Measurements from ENCODE around the gene SPIRE1. TPM values are rescaled to one million over a fixed set of nuclear protein-coding genes. Genes with fewer than 3 reads are reported as not detected.
A peak's percentile ranks its signal among the peaks of the same experiment; 100 is the strongest.
"Not testable (repeated sequence)": the region's sequence is repeated elsewhere in the genome, so short reads cannot be mapped to it uniquely, and the experiment has no call there.

SPIRE1 gene
- total RNA-seq, 4 donors from 2014 or later: 55.5 to 72.5 (median 60.4) TPM

DNA sequence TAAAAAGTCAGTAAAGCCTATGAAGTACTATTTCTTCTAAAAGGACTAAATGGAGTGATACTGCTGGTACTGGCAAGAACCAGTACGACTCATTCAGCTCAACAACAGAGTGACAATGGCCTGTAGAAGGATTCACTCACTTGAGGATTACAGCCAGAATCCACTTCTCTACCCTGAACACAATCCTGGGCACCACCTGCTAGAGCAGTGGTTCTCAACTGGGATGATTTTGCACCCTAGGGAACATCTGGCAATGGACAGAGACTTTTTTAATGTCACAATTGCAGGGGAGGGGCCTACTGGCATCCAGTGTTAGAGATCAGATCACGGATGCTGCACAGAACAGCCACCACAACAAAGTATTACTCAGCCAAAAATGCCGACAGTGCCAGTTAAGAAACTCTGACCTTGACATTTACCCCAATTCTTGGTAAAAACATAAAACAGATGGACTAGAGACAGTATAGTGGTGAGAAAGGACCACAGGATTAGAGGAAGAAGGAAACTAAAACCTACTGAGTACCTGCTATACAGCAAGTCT, 5.0 kb downstream of the SPIRE1 start:
- Histone ChIP-seq H3K27me3 (no peaks in the 10 kb centered on the region), H3K27ac (peak overlapping the region; percentile 44 to 75 (median 58)), H3K4me1 (peaks cover 0 to 58% (median 22%) of the 10 kb centered on the region in 4 donors), H3K9me3 (no peaks in the 10 kb centered on the region), H3K4me3 (no peak overlapping the region), H3K36me3 (no peaks in the 10 kb centered on the region)
- DNase-seq (ENCODE audit: low spot score in 2 of 2): no peak
- WGBS, 2 donors: 24 to 34% methylated on average over 3 of the region's 3 CpGs
- TF ChIP-seq, protein P1, sequence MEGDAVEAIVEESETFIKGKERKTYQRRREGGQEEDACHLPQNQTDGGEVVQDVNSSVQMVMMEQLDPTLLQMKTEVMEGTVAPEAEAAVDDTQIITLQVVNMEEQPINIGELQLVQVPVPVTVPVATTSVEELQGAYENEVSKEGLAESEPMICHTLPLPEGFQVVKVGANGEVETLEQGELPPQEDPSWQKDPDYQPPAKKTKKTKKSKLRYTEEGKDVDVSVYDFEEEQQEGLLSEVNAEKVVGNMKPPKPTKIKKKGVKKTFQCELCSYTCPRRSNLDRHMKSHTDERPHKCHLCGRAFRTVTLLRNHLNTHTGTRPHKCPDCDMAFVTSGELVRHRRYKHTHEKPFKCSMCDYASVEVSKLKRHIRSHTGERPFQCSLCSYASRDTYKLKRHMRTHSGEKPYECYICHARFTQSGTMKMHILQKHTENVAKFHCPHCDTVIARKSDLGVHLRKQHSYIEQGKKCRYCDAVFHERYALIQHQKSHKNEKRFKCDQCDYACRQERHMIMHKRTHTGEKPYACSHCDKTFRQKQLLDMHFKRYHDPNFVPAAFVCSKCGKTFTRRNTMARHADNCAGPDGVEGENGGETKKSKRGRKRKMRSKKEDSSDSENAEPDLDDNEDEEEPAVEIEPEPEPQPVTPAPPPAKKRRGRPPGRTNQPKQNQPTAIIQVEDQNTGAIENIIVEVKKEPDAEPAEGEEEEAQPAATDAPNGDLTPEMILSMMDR (IDR thresholded peaks at IDR 0.05): no peak
- TF ChIP-seq EP300 (IDR thresholded peaks at IDR 0.05): no peak
- TF ChIP-seq POLR2A (IDR thresholded peaks at IDR 0.05): no peak

DNA sequence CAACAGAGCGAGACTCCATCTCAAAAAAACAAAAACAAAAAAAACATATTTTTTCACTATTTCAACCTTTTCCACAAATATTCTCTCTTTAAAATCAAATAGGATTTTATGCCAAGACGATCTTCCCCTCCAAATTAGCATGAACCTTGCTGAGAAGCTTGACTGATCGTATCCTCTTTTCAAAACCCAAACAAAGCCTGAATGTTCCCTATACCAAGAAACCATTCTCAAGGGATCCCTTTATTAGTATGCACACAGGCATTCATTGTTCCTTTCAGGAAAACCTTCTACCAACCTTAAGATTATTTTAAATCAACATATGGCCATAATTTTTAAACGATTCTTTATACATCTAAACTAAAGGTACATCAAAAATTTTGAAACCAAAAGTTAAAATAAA, 6.3 kb downstream of the SPIRE1 start:
- Histone ChIP-seq H3K9me3 (no peaks in the 10 kb centered on the region), H3K4me1 (peaks cover 0 to 57% (median 22%) of the 10 kb centered on the region in 4 donors), H3K4me3 (no peak overlapping the region), H3K36me3 (no peaks in the 10 kb centered on the region), H3K27ac (peak overlapping the region in 3 of 4 donors; percentile 44 to 75 (median 71)), H3K27me3 (no peaks in the 10 kb centered on the region)
- TF ChIP-seq, protein P1 (IDR thresholded peaks at IDR 0.05): no peak
- TF ChIP-seq POLR2A (IDR thresholded peaks at IDR 0.05): no peak
- TF ChIP-seq EP300 (IDR thresholded peaks at IDR 0.05): no peak
- 30 to 33% methylated on average over 4 of the region's 4 CpGs for WGBS, 2 donors
- DNase-seq (ENCODE audit: low spot score in 2 of 2): no peak

DNA sequence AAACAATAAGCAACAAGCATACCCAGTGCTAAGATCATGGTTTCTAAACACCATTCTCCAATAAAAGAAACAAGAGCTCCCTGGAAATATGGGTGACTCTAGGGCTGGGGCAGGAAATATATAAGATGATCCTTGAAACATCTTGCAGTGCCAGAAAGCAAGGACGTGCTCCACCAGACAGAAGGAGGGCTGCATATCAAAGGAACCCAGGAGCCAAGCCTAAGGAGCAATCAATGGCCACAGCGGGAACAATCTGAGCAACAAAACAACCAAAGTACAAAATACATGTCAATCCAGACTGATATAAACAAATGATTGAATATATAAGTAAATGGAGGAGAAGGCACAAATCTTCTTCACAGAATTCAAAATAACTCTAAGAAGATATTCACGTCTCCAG, 10.1 kb downstream of the SPIRE1 start:
- H3K27ac ChIP-seq: no peak overlapping the region
- no peaks in the 10 kb centered on the region for H3K9me3 ChIP-seq
- peaks cover 0 to 52% (median 16%) of the 10 kb centered on the region in 4 donors for H3K4me1 ChIP-seq
- H3K4me3 ChIP-seq: no peak overlapping the region
- H3K36me3 ChIP-seq: no peaks in the 10 kb centered on the region
- no peaks in the 10 kb centered on the region for H3K27me3 ChIP-seq
- TF ChIP-seq EP300 (IDR thresholded peaks at IDR 0.05) (no peak), POLR2A (IDR thresholded peaks at IDR 0.05) (no peak)
- TF ChIP-seq, protein P1 (IDR thresholded peaks at IDR 0.05): no peak
- DNase-seq (ENCODE audit: low spot score in 2 of 2): no peak
- 83 to 87% methylated on average over 3 of the region's 3 CpGs for WGBS, 2 donors

DNA sequence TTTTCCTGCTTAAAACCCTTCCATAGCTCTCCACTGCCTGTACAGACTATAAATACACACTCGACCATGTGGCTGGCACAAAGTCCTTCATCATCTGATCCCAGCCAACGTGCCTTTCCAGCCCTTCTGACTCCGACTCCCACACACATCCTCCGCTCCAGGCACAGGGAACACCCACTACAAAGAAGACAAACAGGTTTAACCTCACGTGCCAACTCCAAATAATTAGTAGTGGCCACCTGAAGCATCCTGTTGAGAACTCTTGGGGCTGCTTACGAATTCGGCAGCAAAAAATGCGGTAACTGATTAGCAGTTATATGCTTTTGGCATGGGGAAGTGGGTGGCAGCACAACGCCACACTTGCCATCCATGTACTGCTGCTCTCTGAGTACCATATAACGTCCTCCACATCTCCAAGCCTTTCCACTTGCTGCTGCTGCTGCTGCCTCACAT, 12.1 kb downstream of the SPIRE1 start:
- Histone ChIP-seq H3K4me1 (peaks cover 0 to 41% (median 9%) of the 10 kb centered on the region in 4 donors), H3K4me3 (no peak overlapping the region), H3K36me3 (no peaks in the 10 kb centered on the region), H3K9me3 (no peaks in the 10 kb centered on the region), H3K27ac (peak overlapping the region in 2 of 4 donors; percentile 60 to 73), H3K27me3 (no peaks in the 10 kb centered on the region)
- no peak for DNase-seq (ENCODE audit: low spot score in 2 of 2)
- TF ChIP-seq EP300 (IDR thresholded peaks at IDR 0.05) (peak in 1 of 2 donors; percentile 39), POLR2A (IDR thresholded peaks at IDR 0.05) (no peak)
- TF ChIP-seq, protein P1 (IDR thresholded peaks at IDR 0.05): no peak
- WGBS, 2 donors: 55% methylated on average over 10 of the region's 10 CpGs

DNA sequence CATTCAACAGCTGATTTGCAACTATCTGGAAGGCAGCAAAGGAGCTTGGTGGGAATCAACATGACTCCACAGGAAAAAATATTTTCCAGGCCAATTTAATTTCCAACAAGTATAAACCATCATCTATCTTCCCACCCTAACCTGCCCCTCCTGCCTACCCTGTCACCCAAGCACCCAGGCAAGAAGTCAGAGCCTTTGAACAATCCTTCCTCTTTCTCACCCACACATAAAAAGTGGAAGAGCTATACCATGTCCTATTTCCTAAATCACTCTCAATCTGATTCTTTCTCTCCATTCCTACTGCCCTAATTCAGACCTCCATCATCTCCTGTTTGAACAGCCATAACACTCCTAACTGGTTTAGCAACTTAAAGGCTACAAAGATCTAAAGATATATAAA, 12.7 kb downstream of the SPIRE1 start:
- no peak for TF ChIP-seq EP300 (IDR thresholded peaks at IDR 0.05)
- TF ChIP-seq, protein P1 (IDR thresholded peaks at IDR 0.05): no peak
- no peak for TF ChIP-seq POLR2A (IDR thresholded peaks at IDR 0.05)
- Histone ChIP-seq H3K36me3 (no peaks in the 10 kb centered on the region), H3K27me3 (no peaks in the 10 kb centered on the region), H3K27ac (peak overlapping the region in 2 of 4 donors; percentile 60 to 73), H3K9me3 (no peaks in the 10 kb centered on the region), H3K4me3 (no peak overlapping the region), H3K4me1 (peaks cover 0 to 40% (median 8%) of the 10 kb centered on the region in 4 donors)
- DNase-seq (ENCODE audit: low spot score in 2 of 2): no peak

DNA sequence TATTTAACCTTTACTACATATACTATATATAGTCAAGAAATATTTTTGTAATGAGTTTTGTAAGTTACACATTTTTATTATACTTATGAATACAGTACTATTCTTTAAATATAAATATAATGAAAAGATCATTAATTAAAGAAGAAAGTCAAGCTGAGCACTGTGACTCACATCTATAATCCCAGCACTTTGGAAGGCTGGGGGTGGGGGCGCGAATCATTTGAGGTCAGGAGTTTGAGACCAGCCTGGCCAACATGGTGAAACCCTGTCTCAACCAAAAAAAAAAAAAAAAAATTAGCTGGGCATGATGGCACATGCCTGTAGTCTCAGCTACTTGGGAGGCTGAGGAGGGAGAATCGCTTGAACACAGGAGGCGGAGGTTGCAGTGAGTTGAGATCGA, 14.2 kb downstream of the SPIRE1 start:
- peak overlapping the region in 1 of 4 donors; percentile 26 for H3K27ac ChIP-seq
- not testable (repeated sequence) for H3K4me3 ChIP-seq; H3K36me3 ChIP-seq; H3K9me3 ChIP-seq; DNase-seq (ENCODE audit: low spot score in 2 of 2); H3K27me3 ChIP-seq
- peaks cover 0 to 40% (median 8%) of the 10 kb centered on the region in 4 donors for H3K4me1 ChIP-seq
- 96% methylated on average over 5 of the region's 5 CpGs for WGBS, 2 donors

All from tibial nerve (tissue), 4 donors.